ENCODE results near the gene OVCH1.

OVCH1 gene

DNA sequence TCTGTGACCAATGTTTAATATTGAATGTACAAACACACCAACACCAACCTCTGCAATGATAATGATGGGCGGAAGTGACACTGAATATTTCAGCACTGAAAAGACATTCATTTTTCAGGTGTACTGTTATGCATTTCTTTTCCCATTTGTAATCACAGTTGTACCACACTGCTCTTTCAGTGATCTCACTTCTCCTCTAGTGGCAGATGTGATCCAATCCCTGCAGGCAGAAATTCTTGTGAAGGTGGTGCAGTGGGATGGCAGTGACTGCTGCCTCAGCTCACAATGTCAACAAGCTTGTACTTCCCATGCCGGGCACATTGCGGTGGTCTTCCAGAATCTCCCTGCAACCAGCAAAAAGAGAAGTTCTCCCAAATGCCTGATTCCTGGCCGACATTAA lies 93.5 kb downstream of the OVCH1 start:
- H3K36me3 ChIP-seq (ENCODE audit: insufficient read depth), result no peaks in the 10 kb centered on the region
- no peaks in the 10 kb centered on the region for H4K20me1 ChIP-seq (ENCODE audit: insufficient read depth)
- no peak overlapping the region for H3K9ac ChIP-seq
- H3K79me2 ChIP-seq (ENCODE audit: insufficient read depth, low read depth), result no peaks in the 10 kb centered on the region
- H3K4me3 ChIP-seq (IDR thresholded peaks at IDR 0.05; ENCODE audit: insufficient read depth, low read depth, low read length), result no peak overlapping the region
- H3K27me3 ChIP-seq (ENCODE audit: insufficient read depth, low read depth), result no peaks in the 10 kb centered on the region
- H3K4me2 ChIP-seq, result no peak overlapping the region
- no peak overlapping the region for H2AFZ ChIP-seq (ENCODE audit: low read depth)
- TF ChIP-seq CTCF (conservative IDR thresholded peaks at IDR 0.05; ENCODE audit: low read depth, low read length), result no peak
- no peaks in the 10 kb centered on the region for H3K4me1 ChIP-seq (ENCODE audit: low read depth, poor library complexity, severe bottlenecking)
- no peak overlapping the region for H3K27ac ChIP-seq

DNA sequence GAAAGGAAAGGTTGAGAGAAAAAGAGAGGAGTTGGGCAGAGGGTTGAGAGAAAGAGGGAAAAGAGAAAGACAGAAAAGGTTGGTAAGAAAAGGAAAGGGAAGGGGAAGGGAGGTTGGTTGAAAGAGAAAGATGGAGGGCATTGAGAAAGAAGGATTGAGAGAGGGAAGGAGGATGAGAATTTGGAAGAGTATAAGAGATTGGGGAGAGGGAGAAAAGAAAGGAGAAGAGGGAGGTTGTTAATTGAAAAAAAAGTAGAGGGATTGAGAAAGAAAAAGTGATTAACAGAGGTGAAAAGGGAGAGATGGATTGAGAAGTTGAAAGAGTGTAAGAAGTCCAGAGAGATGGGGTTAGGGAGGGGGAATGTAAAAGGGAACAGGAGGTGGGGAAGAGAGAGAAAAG lies 95.0 kb downstream of the OVCH1 start:
- no peak overlapping the region for H3K4me3 ChIP-seq (IDR thresholded peaks at IDR 0.05; ENCODE audit: insufficient read depth, low read depth, low read length)
- no peak for TF ChIP-seq CTCF (conservative IDR thresholded peaks at IDR 0.05; ENCODE audit: low read depth, low read length)
- H3K4me2 ChIP-seq, result no peak overlapping the region
- no peak overlapping the region for H3K9ac ChIP-seq
- H2AFZ ChIP-seq (ENCODE audit: low read depth), result no peak overlapping the region
- no peaks in the 10 kb centered on the region for H4K20me1 ChIP-seq (ENCODE audit: insufficient read depth)
- no peaks in the 10 kb centered on the region for H3K79me2 ChIP-seq (ENCODE audit: insufficient read depth, low read depth)
- H3K36me3 ChIP-seq (ENCODE audit: insufficient read depth), result no peaks in the 10 kb centered on the region
- no peaks in the 10 kb centered on the region for H3K27me3 ChIP-seq (ENCODE audit: insufficient read depth, low read depth)
- no peaks in the 10 kb centered on the region for H3K4me1 ChIP-seq (ENCODE audit: low read depth, poor library complexity, severe bottlenecking)
- H3K27ac ChIP-seq, result no peak overlapping the region

DNA sequence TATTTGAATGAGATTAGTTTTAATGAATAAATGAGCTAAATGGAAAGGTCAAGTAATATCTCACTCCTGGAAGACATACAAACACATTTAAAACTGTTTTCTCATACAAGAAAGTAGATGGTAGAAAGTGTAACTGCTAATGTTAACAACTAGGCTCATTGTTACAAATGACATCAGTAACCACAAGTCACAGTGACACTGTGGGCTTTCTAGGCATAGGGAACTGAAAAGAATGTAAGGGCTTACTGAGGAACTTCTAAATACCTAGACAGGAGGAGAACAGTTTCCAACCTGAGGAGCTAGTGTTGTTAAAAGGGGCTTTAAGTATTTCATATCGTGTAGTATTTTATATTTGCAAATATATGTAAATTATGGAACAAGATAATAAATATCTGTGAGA lies 99.0 kb downstream of the OVCH1 start:
- H3K9ac ChIP-seq, result no peak overlapping the region

DNA sequence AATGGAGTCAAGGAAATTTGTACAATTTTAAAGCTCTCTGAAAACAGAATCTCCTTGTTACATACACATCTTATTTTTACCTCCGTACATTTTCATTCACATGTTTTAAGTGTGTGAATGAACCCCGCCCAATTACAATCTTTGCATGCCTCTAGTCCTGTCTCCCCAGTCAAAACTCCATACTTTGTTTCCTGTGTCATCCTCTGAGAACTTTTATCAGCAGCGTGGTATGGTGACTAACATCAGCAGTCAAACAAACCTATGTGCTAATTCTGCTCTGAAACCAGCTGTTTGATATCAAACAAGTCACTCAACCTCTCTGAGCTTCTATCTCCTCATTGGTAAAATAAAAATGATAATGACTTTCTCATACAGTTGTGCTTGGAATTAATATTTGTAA lies 100.7 kb downstream of the OVCH1 start:
- TF ChIP-seq CTCF (conservative IDR thresholded peaks at IDR 0.05; ENCODE audit: low read depth, low read length), result no peak
- no peak overlapping the region for H2AFZ ChIP-seq (ENCODE audit: low read depth)
- no peak overlapping the region for H3K4me2 ChIP-seq

More for the DNA sequence above, 99.0 kb downstream of the OVCH1 start:
- no peaks in the 10 kb centered on the region for H4K20me1 ChIP-seq (ENCODE audit: insufficient read depth)
- no peak overlapping the region for H3K4me2 ChIP-seq
- no peak overlapping the region for H2AFZ ChIP-seq (ENCODE audit: low read depth)
- no peak overlapping the region for H3K27ac ChIP-seq
- no peaks in the 10 kb centered on the region for H3K79me2 ChIP-seq (ENCODE audit: insufficient read depth, low read depth)
- H3K27me3 ChIP-seq (ENCODE audit: insufficient read depth, low read depth), result no peaks in the 10 kb centered on the region
- no peaks in the 10 kb centered on the region for H3K4me1 ChIP-seq (ENCODE audit: low read depth, poor library complexity, severe bottlenecking)
- no peak for TF ChIP-seq CTCF (conservative IDR thresholded peaks at IDR 0.05; ENCODE audit: low read depth, low read length)
- H3K36me3 ChIP-seq (ENCODE audit: insufficient read depth), result no peaks in the 10 kb centered on the region
- H3K4me3 ChIP-seq (IDR thresholded peaks at IDR 0.05; ENCODE audit: insufficient read depth, low read depth, low read length), result no peak overlapping the region

More for the DNA sequence above, 100.7 kb downstream of the OVCH1 start:
- Histone ChIP-seq H3K36me3 (ENCODE audit: insufficient read depth) (no peaks in the 10 kb centered on the region), H4K20me1 (ENCODE audit: insufficient read depth) (no peaks in the 10 kb centered on the region), H3K27ac (no peak overlapping the region), H3K4me1 (ENCODE audit: low read depth, poor library complexity, severe bottlenecking) (no peaks in the 10 kb centered on the region), H3K9ac (no peak overlapping the region), H3K4me3 (IDR thresholded peaks at IDR 0.05; ENCODE audit: insufficient read depth, low read depth, low read length) (no peak overlapping the region), H3K79me2 (ENCODE audit: insufficient read depth, low read depth) (no peaks in the 10 kb centered on the region), H3K27me3 (ENCODE audit: insufficient read depth, low read depth) (no peaks in the 10 kb centered on the region)

Measured in KMS-11 (cell line).